ENCODE results near the gene DRC7.
"Not testable (repeated sequence)": the region's sequence is repeated elsewhere in the genome, so short reads cannot be mapped to it uniquely, and the experiment has no call there.

The DRC7 gene

DNA sequence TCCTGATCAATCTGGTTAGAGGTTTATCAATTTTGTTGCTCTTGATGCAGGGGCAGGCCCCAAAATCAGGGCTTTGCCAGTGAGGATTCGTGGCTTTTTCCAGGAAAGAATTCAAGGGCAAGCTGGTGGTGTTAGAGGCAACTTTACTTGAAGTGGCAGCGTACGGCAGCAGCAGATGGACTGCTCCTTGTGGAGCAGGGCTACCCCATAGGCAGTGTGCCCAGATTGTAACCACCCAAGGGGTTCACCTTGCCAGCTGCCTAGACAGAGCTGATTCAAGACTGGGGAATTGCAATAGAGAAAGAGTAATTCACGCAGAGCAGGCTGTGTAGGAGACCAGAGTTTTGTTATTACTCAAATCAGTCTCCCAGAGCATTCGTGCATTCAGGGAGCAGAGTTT, 16.7 kb downstream of the DRC7 start:
- in situ Hi-C loops (cut with MboI; ENCODE audit: low sequenced_read_pairs) = no loop called here

DNA sequence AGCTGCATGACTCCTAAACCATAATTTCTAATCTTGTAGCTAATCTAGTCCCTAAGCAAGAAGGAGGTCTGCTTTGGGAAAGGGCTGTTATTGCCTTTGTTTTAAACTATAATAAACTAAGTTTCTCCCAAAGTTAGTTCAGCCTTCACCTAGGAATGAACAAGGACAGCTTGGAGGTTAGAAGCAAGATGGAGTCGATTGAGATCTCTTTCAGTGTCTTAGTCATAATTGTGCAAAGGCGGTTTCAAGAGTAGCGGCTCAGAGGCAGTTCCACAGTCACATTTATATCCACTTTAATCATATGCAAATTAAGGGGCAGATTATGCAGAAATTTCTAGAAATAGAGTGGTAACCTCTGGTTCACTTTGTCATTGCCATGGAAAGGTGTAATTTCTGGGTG, 17.4 kb downstream of the DRC7 start:
- in situ Hi-C loops (cut with MboI; ENCODE audit: low sequenced_read_pairs) = no loop called here

DNA sequence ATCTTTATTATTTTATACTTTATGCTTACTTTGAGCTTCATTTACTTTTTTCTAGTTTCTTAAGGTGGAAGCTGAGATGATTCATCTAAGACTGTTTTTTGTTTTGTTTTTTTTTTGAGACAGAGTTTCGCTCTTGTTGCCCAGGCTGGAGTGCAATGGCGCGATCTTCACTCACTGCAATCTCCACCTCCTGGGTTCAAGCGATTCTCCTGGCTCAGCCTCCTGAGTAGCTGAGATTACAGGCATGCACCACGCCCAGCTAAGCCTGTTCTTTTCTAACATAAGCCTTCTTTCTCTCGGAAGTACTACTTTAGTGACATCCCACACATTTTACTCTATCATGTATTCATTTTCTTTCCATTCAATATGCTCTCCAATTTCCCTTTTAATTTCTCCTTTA, 18.0 kb downstream of the DRC7 start:
- in situ Hi-C loops (cut with MboI; ENCODE audit: low sequenced_read_pairs) = not testable (repeated sequence)

DNA sequence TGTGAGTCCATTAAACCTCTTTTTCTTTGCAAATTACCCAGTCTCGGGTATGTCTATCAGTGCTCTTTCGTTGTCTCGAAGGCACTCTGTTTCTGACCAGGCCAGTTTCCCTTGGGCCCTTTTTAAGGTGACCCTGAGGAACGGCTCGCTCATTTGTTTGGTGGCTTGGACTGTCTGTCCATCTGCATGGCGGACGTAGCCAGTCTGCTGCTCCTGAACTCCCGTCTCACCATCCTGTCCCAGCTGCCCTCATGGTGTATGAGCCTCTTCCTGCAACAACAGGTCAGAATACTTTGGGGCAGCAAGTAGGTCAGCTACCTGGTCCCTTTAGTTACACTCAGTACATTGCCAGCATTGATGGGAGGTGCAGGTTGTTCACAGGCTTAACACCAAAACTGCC, 19.0 kb downstream of the DRC7 start:
- in situ Hi-C loops (cut with MboI; ENCODE audit: low sequenced_read_pairs) = no loop called here

DNA sequence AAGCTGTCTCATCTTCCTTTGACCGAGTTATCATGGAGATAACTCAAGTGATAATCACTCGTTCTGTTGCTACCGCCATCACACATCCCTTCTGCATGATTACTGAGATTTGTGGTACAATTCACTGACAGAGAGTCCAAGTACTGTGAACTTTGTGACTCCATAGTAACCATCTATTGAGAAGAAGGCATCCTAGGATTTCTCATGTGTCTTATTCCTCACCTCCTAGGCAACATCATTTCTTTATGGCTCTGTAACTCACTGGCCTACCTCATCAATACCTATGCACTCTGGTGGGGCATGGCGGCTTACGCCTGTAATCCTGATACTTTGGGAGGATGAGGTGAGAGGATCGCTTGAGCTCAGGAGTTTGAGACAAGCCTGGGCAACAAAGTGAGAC, 19.4 kb downstream of the DRC7 start:
- in situ Hi-C loops (cut with MboI; ENCODE audit: low sequenced_read_pairs) = no loop called here

- in situ Hi-C loops (cut with MboI; ENCODE audit: low sequenced_read_pairs) = no loop called here
Observed at GRCh38 chr16:57720142-57720575, 25.6 kb downstream of the DRC7 start.

- in situ Hi-C loops (cut with MboI; ENCODE audit: low sequenced_read_pairs) = no loop called here
Observed at GRCh38 chr16:57721356-57722209, 27.0 kb downstream of the DRC7 start.

DNA sequence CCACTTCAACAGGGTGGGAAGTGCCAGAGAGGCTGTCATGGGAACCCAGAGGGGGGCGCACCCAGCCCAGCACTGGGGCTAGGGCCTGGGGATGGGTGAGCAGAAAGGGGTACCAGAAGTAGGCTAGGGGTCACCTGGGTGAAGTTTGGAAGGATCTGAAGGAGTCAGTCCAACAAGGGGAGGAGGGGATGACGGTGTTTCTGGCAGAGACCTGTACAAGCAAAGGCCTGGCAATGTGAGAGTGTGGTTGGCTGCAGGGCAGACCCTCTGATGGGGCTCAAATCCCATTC, 27.5 kb downstream of the DRC7 start:
- in situ Hi-C loops (cut with MboI; ENCODE audit: low sequenced_read_pairs) = no loop called here

- in situ Hi-C loops (cut with MboI; ENCODE audit: low sequenced_read_pairs) = no loop called here
Observed at GRCh38 chr16:57722651-57723050, 28.0 kb downstream of the DRC7 start.

GRCh38 chr16:57723170-57723569, 28.6 kb downstream of the DRC7 start:
- in situ Hi-C loops (cut with MboI; ENCODE audit: low sequenced_read_pairs) = no loop called here

- in situ Hi-C loops (cut with MboI; ENCODE audit: low sequenced_read_pairs) = no loop called here
Observed at GRCh38 chr16:57724531-57724930, 29.9 kb downstream of the DRC7 start.

GRCh38 chr16:57725151-57725550, 30.5 kb downstream of the DRC7 start:
- in situ Hi-C loops (cut with MboI; ENCODE audit: low sequenced_read_pairs) = no loop called here

DNA sequence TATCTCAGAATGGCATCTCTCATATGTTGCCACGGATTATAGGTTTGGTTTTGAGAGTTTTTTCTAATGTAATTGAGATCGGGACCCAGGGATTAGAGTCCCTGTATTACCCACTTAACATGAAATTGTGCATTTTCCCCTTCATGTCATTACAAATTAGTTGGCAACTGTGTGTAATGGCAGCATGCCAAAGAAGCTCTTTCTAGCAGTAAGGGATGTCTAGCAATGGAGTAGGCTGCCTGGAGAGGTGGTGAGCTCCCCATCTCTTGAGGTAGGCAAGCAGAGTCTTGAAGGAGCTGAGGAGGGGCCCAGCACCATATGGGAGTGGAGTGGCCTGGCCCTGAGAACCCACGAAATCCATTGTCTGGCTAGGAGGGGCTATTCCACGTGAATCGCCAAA, 30.9 kb downstream of the DRC7 start:
- in situ Hi-C loops (cut with MboI; ENCODE audit: low sequenced_read_pairs) = no loop called here

- in situ Hi-C loops (cut with MboI; ENCODE audit: low sequenced_read_pairs) = no loop called here
Observed at GRCh38 chr16:57725976-57726375, 31.4 kb downstream of the DRC7 start.

- in situ Hi-C loops (cut with MboI; ENCODE audit: low sequenced_read_pairs) = no loop called here
Observed at GRCh38 chr16:57726433-57726947, 31.9 kb downstream of the DRC7 start.

DNA sequence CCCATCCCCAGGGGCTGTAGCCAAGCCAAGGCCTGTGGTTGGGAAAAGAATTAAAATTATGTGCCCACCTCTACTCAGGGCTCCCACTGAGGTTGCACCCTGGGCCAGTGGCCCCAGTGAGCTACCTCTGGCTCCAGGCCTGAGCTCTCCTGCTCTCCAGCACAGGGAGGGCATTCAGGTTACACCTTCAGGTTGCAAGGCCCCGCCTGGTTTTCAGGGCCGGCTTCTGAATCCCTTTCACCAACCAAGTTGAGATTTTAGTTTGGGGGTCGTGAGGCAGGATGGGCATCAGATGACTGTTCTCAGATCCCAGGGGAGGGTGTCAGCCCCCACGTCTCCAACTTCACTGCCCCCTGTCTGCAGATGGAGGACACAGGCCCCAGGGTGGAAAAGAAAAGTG, 33.0 kb downstream of the DRC7 start:
- in situ Hi-C loops (cut with MboI; ENCODE audit: low sequenced_read_pairs) = no loop called here

- in situ Hi-C loops (cut with MboI; ENCODE audit: low sequenced_read_pairs) = no loop called here
Observed at GRCh38 chr16:57728336-57729181, 34.0 kb downstream of the DRC7 start.

DNA sequence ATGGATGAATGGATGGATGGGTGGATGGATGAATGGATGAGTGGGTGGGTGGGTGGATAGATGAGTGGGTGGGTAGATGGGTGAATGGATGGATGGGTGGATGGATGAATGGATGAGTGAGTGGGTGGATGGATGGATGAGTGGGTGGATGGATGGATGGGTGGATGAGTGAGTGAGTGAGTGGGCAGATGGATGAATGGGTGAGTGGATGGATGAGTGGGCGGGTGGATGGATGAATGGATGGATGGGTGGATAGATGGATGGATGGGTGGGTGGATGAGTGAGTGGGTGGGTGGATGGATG, 34.5 kb downstream of the DRC7 start:
- in situ Hi-C loops (cut with MboI; ENCODE audit: low sequenced_read_pairs) = no loop called here

DNA sequence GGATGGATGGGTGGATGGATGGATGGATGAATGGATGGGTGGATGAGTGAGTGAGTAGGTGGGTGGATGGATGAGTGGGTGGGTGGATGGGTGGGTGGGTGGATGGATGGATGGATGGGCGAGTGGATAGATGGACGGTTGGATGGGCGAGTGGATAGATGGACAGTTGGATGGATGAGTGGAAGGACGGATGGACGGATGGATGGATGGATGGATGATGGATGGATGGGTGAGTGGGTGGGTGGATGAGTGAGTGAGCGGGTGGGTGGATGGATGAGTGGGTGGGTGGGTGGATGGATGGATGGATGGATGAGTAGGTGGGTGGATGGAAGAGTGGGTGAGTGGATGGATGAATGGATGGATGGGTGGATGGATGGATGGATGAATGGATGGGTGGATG, 35.2 kb downstream of the DRC7 start:
- in situ Hi-C loops (cut with MboI; ENCODE audit: low sequenced_read_pairs) = not testable (repeated sequence)

DNA sequence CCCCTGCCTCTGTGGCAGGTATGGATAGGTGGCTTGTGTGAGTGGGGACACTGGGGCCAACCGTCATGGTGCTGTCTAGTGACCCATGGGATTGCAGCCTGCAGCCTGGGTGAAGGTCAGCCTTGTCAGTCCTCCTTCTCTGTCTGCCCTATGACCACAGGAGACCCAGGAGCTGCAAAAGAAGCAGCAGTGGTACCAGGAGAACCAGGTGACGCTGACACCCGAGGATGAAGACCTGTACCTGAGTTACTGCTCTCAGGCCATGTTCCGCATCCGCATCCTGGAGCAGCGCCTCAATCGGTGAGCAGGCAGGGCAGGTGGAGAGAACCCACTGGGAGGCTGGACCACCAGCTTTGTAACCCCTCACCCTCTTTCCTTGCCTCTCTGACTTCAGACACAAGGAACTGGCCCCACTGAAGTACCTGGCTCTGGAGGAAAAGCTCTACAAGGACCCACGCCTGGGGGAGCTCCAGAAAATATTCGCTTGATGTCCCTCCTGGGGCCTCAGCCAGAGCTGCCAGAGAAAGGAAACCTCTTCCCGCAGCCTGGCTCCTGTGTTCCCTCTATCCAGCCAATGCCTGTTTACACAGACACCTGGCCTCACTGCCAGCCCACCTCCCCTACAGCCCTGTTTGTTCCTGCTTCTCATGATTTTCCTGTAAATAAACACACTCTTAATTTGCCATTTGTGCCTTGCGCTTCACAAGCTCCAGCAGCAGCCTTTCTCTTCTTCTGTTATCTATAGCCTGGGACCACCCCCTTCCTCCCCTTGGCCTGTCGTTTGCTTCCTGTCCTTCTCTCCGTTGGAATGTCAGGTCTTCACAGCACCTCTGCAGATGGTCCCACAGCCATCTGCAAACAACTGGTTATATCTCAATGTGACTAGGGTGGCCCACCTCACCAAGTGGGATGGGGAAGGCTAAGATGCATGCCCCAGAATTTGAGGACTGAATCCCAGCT, 36.4 kb downstream of the DRC7 start:
- in situ Hi-C loops (cut with MboI; ENCODE audit: low sequenced_read_pairs) = no loop called here

DNA sequence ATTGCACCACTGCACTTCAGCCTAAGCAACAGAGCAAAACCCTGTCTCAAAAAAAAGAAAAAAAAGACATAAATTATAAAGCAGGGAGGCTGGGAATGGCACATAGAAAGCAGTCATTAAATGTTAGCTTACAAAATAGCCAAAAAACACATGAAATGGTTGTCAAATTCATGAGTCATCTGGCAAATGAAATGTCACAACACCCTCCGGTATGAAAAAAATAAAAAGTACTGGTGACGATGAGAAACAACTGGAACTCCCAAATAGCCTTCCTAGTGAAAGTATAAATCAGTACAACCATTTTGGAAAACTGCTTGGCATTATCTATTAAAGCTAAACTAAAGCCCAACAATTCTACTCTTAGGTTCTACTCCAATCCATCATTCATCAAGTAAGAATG, 37.4 kb downstream of the DRC7 start:
- in situ Hi-C loops (cut with MboI; ENCODE audit: low sequenced_read_pairs) = no loop called here
